ENCODE results near the gene ELP2. TPM values are rescaled to one million over a fixed set of nuclear protein-coding genes. Genes with fewer than 3 reads are reported as not detected.

ELP2 gene
- total RNA-seq, 1 donor: 125 TPM

DNA sequence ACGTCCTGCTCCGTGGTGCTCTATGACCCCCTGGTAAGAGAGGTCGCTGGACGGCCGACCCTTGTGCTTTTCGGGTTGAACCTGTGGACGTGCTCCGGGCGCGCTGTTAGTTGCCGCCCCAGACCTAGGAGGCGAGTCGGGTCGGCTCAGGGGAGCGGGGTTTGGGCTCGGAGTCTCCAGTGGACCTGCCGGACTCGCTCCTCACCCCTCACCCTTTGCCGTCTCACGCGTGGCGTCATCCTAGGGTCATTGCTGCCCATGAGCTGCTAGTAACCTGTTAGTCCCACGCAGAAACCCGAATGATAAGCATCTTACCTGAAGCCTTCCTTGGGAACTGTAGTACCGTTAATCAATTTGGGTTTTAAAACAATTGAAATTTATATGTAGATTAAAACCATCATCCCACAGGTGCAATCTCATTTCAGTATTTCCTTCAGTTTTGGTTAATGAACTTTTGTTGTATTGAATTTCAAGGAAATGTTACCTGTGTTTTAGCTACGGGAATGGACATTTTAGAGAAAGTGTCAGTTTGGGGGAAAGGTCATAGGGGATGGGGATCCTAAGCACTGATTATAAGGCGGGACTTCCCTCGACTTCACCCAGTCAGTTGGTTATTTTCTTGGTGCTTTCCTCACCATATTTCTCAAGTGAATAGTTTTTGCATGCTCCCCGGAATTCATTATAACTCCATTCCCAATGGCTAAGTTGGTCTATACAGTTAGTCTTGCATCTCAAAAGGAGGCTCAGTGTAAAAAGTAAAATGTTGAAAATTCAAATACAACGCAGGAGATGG, 536 bp downstream of the ELP2 start:
- peak overlapping the region; percentile 97 for H3K27ac ChIP-seq (ENCODE audit: low read depth, low read length)
- H3K27me3 ChIP-seq (ENCODE audit: insufficient read depth, low read length): no peaks in the 10 kb centered on the region
- TF ChIP-seq, protein P1, sequence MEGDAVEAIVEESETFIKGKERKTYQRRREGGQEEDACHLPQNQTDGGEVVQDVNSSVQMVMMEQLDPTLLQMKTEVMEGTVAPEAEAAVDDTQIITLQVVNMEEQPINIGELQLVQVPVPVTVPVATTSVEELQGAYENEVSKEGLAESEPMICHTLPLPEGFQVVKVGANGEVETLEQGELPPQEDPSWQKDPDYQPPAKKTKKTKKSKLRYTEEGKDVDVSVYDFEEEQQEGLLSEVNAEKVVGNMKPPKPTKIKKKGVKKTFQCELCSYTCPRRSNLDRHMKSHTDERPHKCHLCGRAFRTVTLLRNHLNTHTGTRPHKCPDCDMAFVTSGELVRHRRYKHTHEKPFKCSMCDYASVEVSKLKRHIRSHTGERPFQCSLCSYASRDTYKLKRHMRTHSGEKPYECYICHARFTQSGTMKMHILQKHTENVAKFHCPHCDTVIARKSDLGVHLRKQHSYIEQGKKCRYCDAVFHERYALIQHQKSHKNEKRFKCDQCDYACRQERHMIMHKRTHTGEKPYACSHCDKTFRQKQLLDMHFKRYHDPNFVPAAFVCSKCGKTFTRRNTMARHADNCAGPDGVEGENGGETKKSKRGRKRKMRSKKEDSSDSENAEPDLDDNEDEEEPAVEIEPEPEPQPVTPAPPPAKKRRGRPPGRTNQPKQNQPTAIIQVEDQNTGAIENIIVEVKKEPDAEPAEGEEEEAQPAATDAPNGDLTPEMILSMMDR (IDR thresholded peaks at IDR 0.05; ENCODE audit: extremely low read depth, low read depth, low read length): no peak
- H3K79me2 ChIP-seq (ENCODE audit: insufficient read depth, low read length): peaks cover 79% of the 10 kb centered on the region
- H4K20me1 ChIP-seq (ENCODE audit: insufficient read depth, low read length): peaks cover 48% of the 10 kb centered on the region
- peak overlapping the region; percentile 99 for H2AFZ ChIP-seq (ENCODE audit: low read length)
- H3K4me3 ChIP-seq (ENCODE audit: insufficient read depth, low read length): peak overlapping the region; percentile 95
- no peaks in the 10 kb centered on the region for H3K9me3 ChIP-seq (ENCODE audit: low read depth, low read length)
- peaks cover 20% of the 10 kb centered on the region for H3K4me1 ChIP-seq (ENCODE audit: insufficient read depth, low read length)
- peaks cover 13% of the 10 kb centered on the region for H3K36me3 ChIP-seq (ENCODE audit: insufficient read depth, low read length)
- peak; percentile 70 for DNase-seq (ENCODE audit: insufficient read length, low spot score, missing footprints)
- peak overlapping the region; percentile 95 for H3K4me2 ChIP-seq (ENCODE audit: insufficient read depth, low read length)

DNA sequence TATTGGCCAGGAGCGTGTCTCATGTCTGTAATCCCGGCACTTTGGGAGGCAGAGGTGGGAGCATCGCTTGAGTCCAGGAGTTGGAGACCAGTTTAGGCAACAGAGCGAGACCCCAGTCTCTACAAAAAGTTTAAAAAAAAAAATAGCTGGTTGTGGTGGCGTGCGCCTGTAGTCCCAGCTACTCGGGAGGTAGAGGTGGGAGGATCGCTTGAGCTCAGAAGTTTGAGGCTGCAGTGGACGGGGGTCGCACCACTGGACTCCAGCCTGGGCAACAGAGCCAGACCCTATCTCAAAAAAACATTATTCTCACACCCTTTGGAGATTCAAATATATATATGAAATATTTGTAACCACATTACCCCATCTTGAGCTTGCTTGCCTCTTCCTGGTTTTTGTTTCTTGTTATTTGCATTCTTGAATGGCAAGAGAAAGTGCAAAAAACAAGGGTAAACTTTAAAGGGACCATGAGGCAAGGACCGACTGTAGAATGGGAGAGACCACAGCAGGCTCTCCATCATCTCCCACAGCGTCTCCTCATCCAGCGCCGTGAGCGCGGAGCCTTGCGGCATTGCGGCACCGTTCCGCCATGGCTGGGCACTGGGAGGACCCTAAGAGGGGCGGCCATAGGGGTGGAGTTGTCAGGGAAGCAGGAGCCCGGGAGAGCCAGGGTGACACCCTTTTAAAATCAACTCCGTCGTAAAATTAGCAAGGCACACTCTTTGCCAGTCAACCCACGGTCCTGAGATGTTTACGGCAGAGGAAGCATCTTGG, 1.4 kb downstream of the ELP2 start:
- peak overlapping the region; percentile 95 for H3K4me3 ChIP-seq (ENCODE audit: insufficient read depth, low read length)
- peak overlapping the region; percentile 97 for H3K27ac ChIP-seq (ENCODE audit: low read depth, low read length)
- peaks cover 17% of the 10 kb centered on the region for H3K36me3 ChIP-seq (ENCODE audit: insufficient read depth, low read length)
- H4K20me1 ChIP-seq (ENCODE audit: insufficient read depth, low read length): peaks cover 48% of the 10 kb centered on the region
- peak overlapping the region; percentile 95 for H3K4me2 ChIP-seq (ENCODE audit: insufficient read depth, low read length)
- H2AFZ ChIP-seq (ENCODE audit: low read length): no peak overlapping the region
- H3K9me3 ChIP-seq (ENCODE audit: low read depth, low read length): no peaks in the 10 kb centered on the region
- H3K79me2 ChIP-seq (ENCODE audit: insufficient read depth, low read length): peaks cover 81% of the 10 kb centered on the region
- peaks cover 20% of the 10 kb centered on the region for H3K4me1 ChIP-seq (ENCODE audit: insufficient read depth, low read length)
- TF ChIP-seq, protein P1 (IDR thresholded peaks at IDR 0.05; ENCODE audit: extremely low read depth, low read depth, low read length): no peak
- H3K27me3 ChIP-seq (ENCODE audit: insufficient read depth, low read length): no peaks in the 10 kb centered on the region
- DNase-seq (ENCODE audit: insufficient read length, low spot score, missing footprints): peak; percentile 38

DNA sequence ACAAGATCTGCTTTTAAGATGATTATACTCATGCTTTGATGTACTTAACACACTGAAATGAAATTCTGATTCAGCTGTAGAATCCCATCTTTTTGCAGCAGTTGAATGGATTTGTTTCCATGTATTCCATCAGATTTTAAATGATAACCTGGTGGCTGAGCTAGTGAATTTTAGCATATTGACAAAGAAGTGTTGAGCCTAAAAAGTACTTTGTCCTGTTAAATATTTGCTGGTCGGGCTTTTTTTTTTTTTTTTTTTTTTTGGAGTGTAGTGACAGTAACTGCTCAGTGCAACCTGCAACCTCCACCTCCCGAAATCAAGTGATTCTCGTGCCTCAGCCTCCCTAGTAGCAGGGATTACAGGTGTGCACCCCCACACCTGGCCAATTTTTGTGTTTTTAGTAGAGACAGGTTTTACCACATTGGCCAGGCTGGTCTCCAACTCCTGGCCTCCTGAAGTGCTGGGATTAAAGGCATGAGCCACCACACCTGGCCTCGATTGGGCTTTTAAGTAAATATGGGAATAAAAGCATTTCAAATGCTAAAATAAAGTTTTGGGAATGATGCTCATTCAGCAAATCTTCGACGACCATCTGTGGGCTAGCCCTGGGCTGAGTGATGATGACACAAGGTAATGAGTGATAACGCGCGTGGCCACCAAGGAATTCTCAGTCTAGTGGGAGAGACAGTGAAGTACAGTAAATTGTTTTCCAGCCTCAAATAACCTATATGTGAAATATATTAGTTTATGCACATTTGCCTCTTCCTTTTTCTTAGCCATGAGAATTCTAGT, 2.2 kb downstream of the ELP2 start:
- H3K79me2 ChIP-seq (ENCODE audit: insufficient read depth, low read length): peaks cover 76% of the 10 kb centered on the region

More for the DNA sequence above, 2.2 kb downstream of the ELP2 start:
- peaks cover 18% of the 10 kb centered on the region for H3K36me3 ChIP-seq (ENCODE audit: insufficient read depth, low read length)
- DNase-seq (ENCODE audit: insufficient read length, low spot score, missing footprints): no peak
- peak overlapping the region; percentile 32 for H3K27ac ChIP-seq (ENCODE audit: low read depth, low read length)
- no peaks in the 10 kb centered on the region for H3K27me3 ChIP-seq (ENCODE audit: insufficient read depth, low read length)
- peak overlapping the region; percentile 95 for H3K4me2 ChIP-seq (ENCODE audit: insufficient read depth, low read length)
- TF ChIP-seq, protein P1 (IDR thresholded peaks at IDR 0.05; ENCODE audit: extremely low read depth, low read depth, low read length): no peak
- H2AFZ ChIP-seq (ENCODE audit: low read length): no peak overlapping the region
- H4K20me1 ChIP-seq (ENCODE audit: insufficient read depth, low read length): peaks cover 43% of the 10 kb centered on the region
- peak overlapping the region; percentile 95 for H3K4me3 ChIP-seq (ENCODE audit: insufficient read depth, low read length)
- H3K4me1 ChIP-seq (ENCODE audit: insufficient read depth, low read length): peaks cover 20% of the 10 kb centered on the region
- H3K9me3 ChIP-seq (ENCODE audit: low read depth, low read length): no peaks in the 10 kb centered on the region

All from osteoblast (primary cell).